Esophagus muscularis mucosa (tissue), 4 donors: ENCODE results near the gene CADM3. TPM values are rescaled to one million over a fixed set of nuclear protein-coding genes. Genes with fewer than 3 reads are reported as not detected.

Experiments
- DNase-seq: peaks from one replicate; pipeline ENCODE4 v3.0.0-alpha.2; 2017; ENCODE audit errors: extremely low spot score
- H3K27ac ChIP-seq, 4 donors: fragments of 200-600 bp; sonication (generic); replicated peaks in 1 of 4; 1 replicate in 3 of 4; 2 replicates in 1 of 4; pipeline ENCODE4 v1.5.1; 2016 to 2019; ENCODE audit warnings: mild to moderate bottlenecking in 1 of 4
- H3K27me3 ChIP-seq, 4 donors: fragments of 200-600 bp; sonication (generic); one replicate each; pipeline versions ENCODE4 v1.5.1 to v1.6.0; 2016 to 2019
- H3K36me3 ChIP-seq, 4 donors: fragments of 200-600 bp; sonication (generic); one replicate each; pipeline ENCODE4 v1.5.1; 2016 to 2019
- H3K4me1 ChIP-seq, 4 donors: fragments of 200-600 bp; sonication (generic); one replicate each; pipeline ENCODE4 v1.5.1; 2016 to 2019
- H3K4me3 ChIP-seq, 4 donors: fragments of 200-600 bp; sonication (generic); 1 replicate in 2 of 4; 2 replicates in 2 of 4; pipeline ENCODE4 v1.5.1; 2016 to 2019; ENCODE audit warnings: mild to moderate bottlenecking in 4 of 4, moderate library complexity in 1 of 4
- H3K9me3 ChIP-seq, 4 donors: fragments of 200-600 bp; sonication (generic); 1 replicate in 3 of 4; 2 replicates in 1 of 4; pipeline ENCODE4 v1.5.1; 2016 to 2019
- EP300 ChIP-seq: sonication (generic); formaldehyde crosslinking; IDR thresholded peaks from one replicate; pipeline ENCODE4 v1.6.1; 2017; ENCODE audit warnings: antibody characterized with exemption
- POLR2A ChIP-seq: fragments of 450-650 bp; IDR thresholded peaks from one replicate; pipeline ENCODE4 v1.6.1; 2017; ENCODE audit warnings: antibody characterized with exemption, moderate library complexity, mild to moderate bottlenecking, low read depth
- POLR2AphosphoS5 ChIP-seq, 2 donors: sonication (generic); formaldehyde crosslinking; IDR thresholded peaks; one replicate each; pipeline ENCODE4 v1.6.1; 2017; ENCODE audit warnings: antibody characterized with exemption in 2 of 2
- WGBS: methylation state at CpG from one replicate; pipeline ENCODE4 v1.1.5; 2018; 5-methylcytosine and 5-hydroxymethylcytosine counted together
- intact Hi-C: fragments of 100-400 bp; cut with DNase I; formaldehyde crosslinking; loops from one replicate; pipeline ENCODE4 v1.15.1; 2023
- small RNA-seq, 3 donors: library from RNA; depleted of rRNA; stranded (forward); fragments of <200 nt; gene quantifications; one replicate each; pipeline ENCODE3, GENCODE V24; 2016
- total RNA-seq, 4 donors: library from RNA; depleted of rRNA; stranded (reverse); fragments of >200 nt; gene quantifications; one replicate each; pipeline versions ENCODE4 v1.1.0 to v1.2.1, GENCODE V29; 2016
- TF ChIP-seq, protein P1 (sequence below), 3 experiments: fragments of 200-600 bp in 2 of 3; fragments of 450-650 bp in 1 of 3; sonication (generic) in 2 of 3; IDR thresholded peaks; one replicate each; pipeline ENCODE4 v1.5.1; 2017 to 2019; ENCODE audit warnings: antibody characterized with exemption in 3 of 3, mild to moderate bottlenecking in 2 of 3, moderate library complexity in 1 of 3

Gene CADM3
- total RNA-seq, 4 donors from 2014 or later = 10.8 to 24.7 (median 20.4) TPM

DNA sequence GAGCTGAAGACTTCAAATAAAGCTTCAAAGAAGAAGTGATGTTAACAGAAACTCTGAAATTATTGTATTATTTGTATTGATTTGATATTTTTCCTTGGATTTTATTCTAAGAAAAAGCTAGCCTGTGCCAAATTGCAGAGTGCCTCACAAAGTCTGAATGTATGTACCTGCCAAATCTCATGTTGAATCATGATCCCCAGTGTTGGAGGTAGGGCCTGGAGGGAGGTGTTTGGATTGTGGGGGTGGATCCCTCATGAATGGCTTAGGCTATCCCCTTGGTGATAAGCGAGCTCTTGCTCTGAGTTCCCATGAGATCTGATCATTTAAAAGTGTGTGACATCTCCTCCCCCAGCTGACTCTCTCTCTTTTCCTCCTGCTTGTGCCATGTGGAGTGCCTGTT, 76.9 kb downstream of the CADM3 start:
- Histone ChIP-seq H3K36me3 (no peaks in the 10 kb centered on the region), H3K27me3 (no peaks in the 10 kb centered on the region), H3K9me3 (peaks cover 0 to 13% (median 3%) of the 10 kb centered on the region in 4 donors), H3K27ac (no peak overlapping the region), H3K4me3 (no peak overlapping the region), H3K4me1 (no peaks in the 10 kb centered on the region)
- TF ChIP-seq POLR2A (no peak), POLR2AphosphoS5 (IDR thresholded peaks at IDR 0.05) (no peak), EP300 (no peak)
- TF ChIP-seq, protein P1, sequence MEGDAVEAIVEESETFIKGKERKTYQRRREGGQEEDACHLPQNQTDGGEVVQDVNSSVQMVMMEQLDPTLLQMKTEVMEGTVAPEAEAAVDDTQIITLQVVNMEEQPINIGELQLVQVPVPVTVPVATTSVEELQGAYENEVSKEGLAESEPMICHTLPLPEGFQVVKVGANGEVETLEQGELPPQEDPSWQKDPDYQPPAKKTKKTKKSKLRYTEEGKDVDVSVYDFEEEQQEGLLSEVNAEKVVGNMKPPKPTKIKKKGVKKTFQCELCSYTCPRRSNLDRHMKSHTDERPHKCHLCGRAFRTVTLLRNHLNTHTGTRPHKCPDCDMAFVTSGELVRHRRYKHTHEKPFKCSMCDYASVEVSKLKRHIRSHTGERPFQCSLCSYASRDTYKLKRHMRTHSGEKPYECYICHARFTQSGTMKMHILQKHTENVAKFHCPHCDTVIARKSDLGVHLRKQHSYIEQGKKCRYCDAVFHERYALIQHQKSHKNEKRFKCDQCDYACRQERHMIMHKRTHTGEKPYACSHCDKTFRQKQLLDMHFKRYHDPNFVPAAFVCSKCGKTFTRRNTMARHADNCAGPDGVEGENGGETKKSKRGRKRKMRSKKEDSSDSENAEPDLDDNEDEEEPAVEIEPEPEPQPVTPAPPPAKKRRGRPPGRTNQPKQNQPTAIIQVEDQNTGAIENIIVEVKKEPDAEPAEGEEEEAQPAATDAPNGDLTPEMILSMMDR (IDR thresholded peaks at IDR 0.05) = no peak
- 47% methylated on average over 1 of the region's 1 CpG for WGBS
- intact Hi-C loops = no loop called here
- DNase-seq = no peak

DNA sequence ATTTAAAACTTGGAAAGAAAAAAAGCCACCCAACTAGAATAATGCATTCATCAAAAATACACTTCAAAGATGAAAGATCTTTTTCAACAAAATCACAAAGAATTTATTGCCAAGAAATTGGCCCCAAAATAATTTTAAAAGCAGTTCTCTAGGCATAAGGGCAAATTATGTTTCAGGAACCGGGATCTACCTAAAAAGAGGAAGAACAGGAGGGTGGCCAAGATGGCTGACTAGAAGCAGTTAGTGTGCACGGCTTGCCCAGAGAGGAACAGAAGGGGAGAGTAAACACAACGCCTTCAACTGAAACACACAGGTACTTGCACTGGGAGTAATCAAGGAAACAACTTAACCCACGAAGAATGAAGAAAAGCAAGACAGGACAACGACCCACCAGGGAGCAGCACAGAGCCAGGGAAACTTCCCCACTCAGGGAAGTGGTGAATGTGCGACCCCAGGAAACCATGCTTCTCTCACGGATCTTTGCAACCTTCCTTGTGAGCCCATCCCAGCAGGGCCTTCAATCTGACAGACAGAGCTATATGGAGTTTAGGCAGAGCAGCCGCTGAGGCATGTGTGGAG, 79.3 kb downstream of the CADM3 start:
- Histone ChIP-seq H3K4me1 (no peaks in the 10 kb centered on the region), H3K27me3 (no peaks in the 10 kb centered on the region), H3K4me3 (no peak overlapping the region), H3K36me3 (no peaks in the 10 kb centered on the region), H3K9me3 (peaks cover 0 to 13% (median 3%) of the 10 kb centered on the region in 4 donors), H3K27ac (no peak overlapping the region)
- no peak for TF ChIP-seq EP300
- intact Hi-C loops = no loop called here
- no peak for DNase-seq
- WGBS = 62% methylated on average over 8 of the region's 8 CpGs

Small RNA genes lying within 50 kb of the gene (small RNA-seq; reads per million reads assigned to genes)
- gene RNA5SP60 = 0 to 0.37 (median 0) reads per million in 3 donors

Other genes with a start within 250 kb of the CADM3 start
- 1 to 10 TPM in 2 of 4 donors, not detected in 2; 1.2 to 1.3 TPM for gene PYHIN1, start 240.1 kb upstream of the CADM3 start, total RNA-seq
- gene IFI16, start 161.7 kb upstream of the CADM3 start, total RNA-seq = 100 to 1,000 TPM in 1 of 4 donors, 10 to 100 TPM in 3; 25.7 to 101 (median 35.3) TPM
- under 1 TPM in 2 of 4 donors, not detected in 2; 0.32 to 0.50 TPM for gene AIM2, start 94.8 kb upstream of the CADM3 start, total RNA-seq
- 100 to 1,000 TPM in 2 of 4 donors, 10 to 100 TPM in 2; 31.1 to 315 (median 128) TPM for gene ACKR1, start 33.3 kb downstream of the CADM3 start, total RNA-seq
- 1 to 10 TPM in 3 of 4 donors, under 1 TPM in 1; 0.45 to 8.3 (median 3.6) TPM for gene FCER1A, start 130.7 kb downstream of the CADM3 start, total RNA-seq